HepG2 (cell line): Measurements from ENCODE around the gene INTS15. TPM values are rescaled to one million over a fixed set of nuclear protein-coding genes. Genes with fewer than 3 reads are reported as not detected.

ENCODE experiments used
- ATAC-seq: fragments of 200-7000 bp; cut with Tn5 transposase; 3 replicates; pipeline ENCODE4 v1.9.1; 2020; ENCODE audit warnings: mild to moderate bottlenecking, moderate library complexity
- BruUV-seq: library from RNA; stranded (reverse); fragments of 400-500 nt; replicated peaks from 2 replicates; lab custom pipeline; 2021; lab: Mats Ljungman, UMichigan
- CTCF ChIA-PET: fragments of 300-600 bp; formaldehyde crosslinking; extraction: SDS; loops from one replicate; lab custom pipeline; 2021; ENCODE audit warnings: low total read pairs, inconsistent platforms, low intra/inter-chr PET ratio; lab: Yijun Ruan, JAX
- POLR2A ChIA-PET: fragments of 350-600 bp; sonication (Branson Sonifier 250); formaldehyde crosslinking; loops from one replicate; lab custom pipeline; 2020; ENCODE audit warnings: antibody characterized with exemption, inconsistent platforms; lab: Yijun Ruan, JAX
- DNase-seq: peaks from one replicate; pipeline ENCODE4 v3.0.0-alpha.2; 2015; ENCODE audit warnings: low spot score
- FAIRE-seq: peaks from 3 replicates; lab custom pipeline; 2011; peaks lifted over from hg19 to GRCh38; lab: Jason Lieb, UNC
- H2AFZ ChIP-seq: one replicate; pipeline ENCODE4 v1.6.1; 2011; ENCODE audit warnings: low read length, inconsistent platforms
- H3K27ac ChIP-seq: fragments of 300-600 bp; 3 replicates; pipeline ENCODE4 v1.8.0; 2011; ENCODE audit warnings: mixed run types, mild to moderate bottlenecking, mixed read lengths, low read length, inconsistent platforms; ENCODE audit not compliant: insufficient read depth; ENCODE audit errors: extremely low read length
- H3K27me3 ChIP-seq, 2 experiments: fragments of 200-600 bp in 1 of 2; 2 replicates in 1 of 2; 3 replicates in 1 of 2; pipeline versions ENCODE4 v1.6.0 to v1.8.0; 2011; ENCODE audit warnings: low read length in 2 of 2, mild to moderate bottlenecking in 2 of 2, moderate library complexity in 2 of 2, inconsistent platforms in 1 of 2; ENCODE audit not compliant: insufficient read depth in 2 of 2, control insufficient read depth in 1 of 2
- H3K36me3 ChIP-seq, 2 experiments: fragments of 200-600 bp in 1 of 2; replicated peaks in 1 of 2; 2 replicates in 1 of 2; 3 replicates in 1 of 2; pipeline versions ENCODE4 v1.5.1 to v1.8.0; 2011; ENCODE audit warnings: low read length in 2 of 2, inconsistent platforms in 1 of 2; ENCODE audit not compliant: insufficient read depth in 2 of 2, control insufficient read depth in 1 of 2
- H3K4me1 ChIP-seq: 2 replicates; pipeline ENCODE4 v1.5.1; 2012; ENCODE audit warnings: low read length, inconsistent platforms; ENCODE audit not compliant: insufficient read depth
- H3K4me2 ChIP-seq: 2 replicates; pipeline ENCODE4 v1.6.0; 2011; ENCODE audit warnings: low read depth, low read length, inconsistent platforms
- H3K4me3 ChIP-seq, 3 experiments: fragments of 200-600 bp in 1 of 3; sonication (generic), shearing (Covaris generic) in 1 of 3; replicated peaks in 1 of 3; 2 replicates each; pipeline ENCODE4 v1.5.1; 2011 to 2016; ENCODE audit warnings: low read length in 3 of 3, inconsistent platforms in 2 of 3, low read depth in 2 of 3, mild to moderate bottlenecking in 2 of 3, control low read depth in 1 of 3, mixed read lengths in 1 of 3; ENCODE audit not compliant: insufficient read depth in 1 of 3
- H3K79me2 ChIP-seq: one replicate; pipeline ENCODE4 v1.6.1; 2011; ENCODE audit warnings: low read length, inconsistent platforms; ENCODE audit not compliant: insufficient read depth
- H3K9ac ChIP-seq: 2 replicates; pipeline ENCODE4 v1.6.0; 2011; ENCODE audit warnings: mild to moderate bottlenecking, low read depth, low read length, inconsistent platforms; ENCODE audit not compliant: insufficient read depth
- H3K9me3 ChIP-seq: 2 replicates; pipeline ENCODE4 v1.5.1; 2012; ENCODE audit warnings: mild to moderate bottlenecking, low read length
- H4K20me1 ChIP-seq: 2 replicates; pipeline ENCODE4 v1.6.0; 2011; ENCODE audit warnings: inconsistent platforms, mild to moderate bottlenecking, low read length, moderate library complexity; ENCODE audit not compliant: insufficient read depth
- GLI4 ChIP-seq: sonication (generic); formaldehyde crosslinking; IDR thresholded peaks from 2 replicates; pipeline ENCODE4 v1.5.1; 2020; ENCODE audit warnings: missing genetic modification reagents, mild to moderate bottlenecking, moderate library complexity, borderline replicate concordance
- JDP2 ChIP-seq: sonication (generic); formaldehyde crosslinking; IDR thresholded peaks from 2 replicates; pipeline ENCODE4 v1.8.1; 2022; ENCODE audit warnings: missing genetic modification reagents, borderline replicate concordance
- KAT2B ChIP-seq: fragments of 150-350 bp; IDR thresholded peaks from 2 replicates; pipeline ENCODE4 v1.6.1; 2014; ENCODE audit warnings: low read depth, low read length, borderline replicate concordance
- MBNL3 ChIP-seq: fragments of 250-450 bp; sonication (Bioruptor Pico); conservative IDR thresholded peaks from 2 replicates; pipeline ENCODE4 v1.8.0; 2022; ENCODE audit warnings: mild to moderate bottlenecking, inconsistent platforms
- MIXL1 ChIP-seq: IDR thresholded peaks from 2 replicates; pipeline ENCODE4 v1.6.1; 2016
- MNT ChIP-seq: fragments of 450-650 bp; IDR thresholded peaks from 2 replicates; pipeline ENCODE4 v1.6.1; 2016
- PLRG1 ChIP-seq: fragments of 450-650 bp; conservative IDR thresholded peaks from 2 replicates; pipeline ENCODE4 v1.6.1; 2016
- SRSF4 ChIP-seq: fragments of 200-400 bp; formaldehyde crosslinking; IDR thresholded peaks from one replicate; pipeline ENCODE4 v1.6.1; 2018; ENCODE audit warnings: mild to moderate bottlenecking, low read depth, low read length, moderate library complexity; ENCODE audit not compliant: poor library complexity, severe bottlenecking
- TAF1 ChIP-seq: sonication (generic); formaldehyde crosslinking; IDR thresholded peaks from 2 replicates; pipeline ENCODE4 v1.4.0; 2020; ENCODE audit warnings: missing genetic modification reagents
- ZNF460 ChIP-seq: sonication (generic); formaldehyde crosslinking; IDR thresholded peaks from 2 replicates; pipeline ENCODE4 v1.5.1; 2020; ENCODE audit warnings: missing genetic modification reagents, mild to moderate bottlenecking, borderline replicate concordance
- ZNF674 ChIP-seq: sonication (generic); formaldehyde crosslinking; IDR thresholded peaks from 2 replicates; pipeline ENCODE4 v1.5.0; 2020; ENCODE audit warnings: low read depth, mild to moderate bottlenecking, missing genetic modification reagents
- ZNF790 ChIP-seq: sonication (generic); formaldehyde crosslinking; IDR thresholded peaks from 2 replicates; pipeline ENCODE4 v1.8.0; 2022; ENCODE audit warnings: missing genetic modification reagents, mild to moderate bottlenecking, borderline replicate concordance
- whole genome bisulfite sequencing: methylation state at CpG from one replicate; pipeline ENCODE4 v1.1.6; 2017; ENCODE audit warnings: low lambda C conversion rate; 5-methylcytosine and 5-hydroxymethylcytosine counted together
- in situ Hi-C: cut with HindIII; loops from 2 replicates; pipeline ENCODE4 v1.10.0; 2017; ENCODE audit warnings: low pct_unique_long_range_greater_than_20kb; ENCODE audit not compliant: extremely low pct_ligation_motif_present
- intact Hi-C: fragments of 100-400 bp; cut with micrococcal nuclease; formaldehyde crosslinking; loops from one replicate; pipeline ENCODE4 v1.10.0; 2022; ENCODE audit not compliant: unreplicated experiment
- polyA plus RNA-seq, 8 experiments: library from polyadenylated mRNA; depleted of rRNA in 3 of 8; stranded (reverse) in 7 of 8; unstranded in 1 of 8; fragments of >200 nt; fragmentation: Illumina TruSeq in 4 of 8; extraction: Trizol in 4 of 8; gene quantifications; 2 replicates each; pipeline versions ENCODE4 v1.2.1 to v1.2.3, GENCODE V29; 2011 to 2016; ENCODE audit warnings: low read depth in 4 of 8, missing spikeins in 1 of 8, mixed read lengths in 1 of 8; ENCODE audit not compliant: insufficient read depth in 1 of 8
- total RNA-seq, 5 experiments: library from RNA; depleted of rRNA; stranded (reverse); fragments of >200 nt; fragmentation: Illumina TruSeq; extraction: Trizol; gene quantifications; 2 replicates each; pipeline ENCODE4 v1.2.3, GENCODE V29; 2016; ENCODE audit warnings: low read depth in 1 of 5
- TF ChIP-seq, protein P1 (sequence below): sonication (generic); formaldehyde crosslinking; IDR thresholded peaks from 2 replicates; pipeline ENCODE4 v1.5.0; 2020; ENCODE audit warnings: mild to moderate bottlenecking, missing genetic modification reagents, borderline replicate concordance
- TF ChIP-seq, protein P2 (sequence below): sonication (generic); formaldehyde crosslinking; IDR thresholded peaks from 2 replicates; pipeline ENCODE4 v1.5.0; 2020; ENCODE audit warnings: missing genetic modification reagents
- TF ChIP-seq, protein P3 (sequence below): sonication (generic); formaldehyde crosslinking; conservative IDR thresholded peaks from 2 replicates; pipeline ENCODE4 v1.4.0; 2020; ENCODE audit warnings: missing genetic modification reagents

The INTS15 gene
- total and polyA plus RNA-seq, 2 of the 13 experiments (the other 11 are each of a cell fraction or from before 2014, with no cell fraction given), result 16.3 to 25.7 TPM

DNA sequence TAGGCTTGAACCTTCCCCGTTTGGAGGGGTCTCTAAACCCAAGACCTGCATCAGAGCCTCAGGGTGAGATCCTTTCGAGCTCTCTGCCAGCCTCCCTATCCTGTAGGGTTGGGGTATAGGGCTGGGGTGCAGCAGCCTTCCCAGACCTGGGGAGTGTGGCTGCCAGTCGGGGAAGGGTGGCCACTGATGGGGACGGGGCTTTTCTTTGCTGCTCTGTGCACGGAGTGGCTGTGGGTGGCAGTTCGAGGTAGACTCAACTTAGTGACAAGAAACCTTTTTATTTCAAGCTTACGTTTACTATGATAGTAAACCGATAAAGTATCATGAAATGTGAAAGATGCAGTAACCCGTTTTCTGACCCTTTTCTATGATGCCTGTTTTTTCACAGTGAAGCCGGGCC, 60.3 kb downstream of the INTS15 start (continued):
- TF ChIP-seq, protein P1, sequence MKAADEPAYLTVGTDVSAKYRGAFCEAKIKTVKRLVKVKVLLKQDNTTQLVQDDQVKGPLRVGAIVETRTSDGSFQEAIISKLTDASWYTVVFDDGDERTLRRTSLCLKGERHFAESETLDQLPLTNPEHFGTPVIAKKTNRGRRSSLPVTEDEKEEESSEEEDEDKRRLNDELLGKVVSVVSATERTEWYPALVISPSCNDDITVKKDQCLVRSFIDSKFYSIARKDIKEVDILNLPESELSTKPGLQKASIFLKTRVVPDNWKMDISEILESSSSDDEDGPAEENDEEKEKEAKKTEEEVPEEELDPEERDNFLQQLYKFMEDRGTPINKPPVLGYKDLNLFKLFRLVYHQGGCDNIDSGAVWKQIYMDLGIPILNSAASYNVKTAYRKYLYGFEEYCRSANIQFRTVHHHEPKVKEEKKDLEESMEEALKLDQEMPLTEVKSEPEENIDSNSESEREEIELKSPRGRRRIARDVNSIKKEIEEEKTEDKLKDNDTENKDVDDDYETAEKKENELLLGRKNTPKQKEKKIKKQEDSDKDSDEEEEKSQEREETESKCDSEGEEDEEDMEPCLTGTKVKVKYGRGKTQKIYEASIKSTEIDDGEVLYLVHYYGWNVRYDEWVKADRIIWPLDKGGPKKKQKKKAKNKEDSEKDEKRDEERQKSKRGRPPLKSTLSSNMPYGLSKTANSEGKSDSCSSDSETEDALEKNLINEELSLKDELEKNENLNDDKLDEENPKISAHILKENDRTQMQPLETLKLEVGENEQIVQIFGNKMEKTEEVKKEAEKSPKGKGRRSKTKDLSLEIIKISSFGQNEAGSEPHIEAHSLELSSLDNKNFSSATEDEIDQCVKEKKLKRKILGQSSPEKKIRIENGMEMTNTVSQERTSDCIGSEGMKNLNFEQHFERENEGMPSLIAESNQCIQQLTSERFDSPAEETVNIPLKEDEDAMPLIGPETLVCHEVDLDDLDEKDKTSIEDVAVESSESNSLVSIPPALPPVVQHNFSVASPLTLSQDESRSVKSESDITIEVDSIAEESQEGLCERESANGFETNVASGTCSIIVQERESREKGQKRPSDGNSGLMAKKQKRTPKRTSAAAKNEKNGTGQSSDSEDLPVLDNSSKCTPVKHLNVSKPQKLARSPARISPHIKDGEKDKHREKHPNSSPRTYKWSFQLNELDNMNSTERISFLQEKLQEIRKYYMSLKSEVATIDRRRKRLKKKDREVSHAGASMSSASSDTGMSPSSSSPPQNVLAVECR (CRISPR knock-in tag), result no peak
- TF ChIP-seq TAF1 (no peak), ZNF790 (CRISPR knock-in tag) (no peak)

- no peak for DNase-seq
- H3K9me3 ChIP-seq, result no peaks in the 10 kb centered on the region
- FAIRE-seq, result no peak
- ChIA-PET POLR2A (no interaction called here), CTCF (no interaction called here)
- BruUV-seq, result no TSS peak
- no peak overlapping the region for H2AFZ ChIP-seq
- intact Hi-C loops, result no loop called here
- no peak for ATAC-seq
- no peak overlapping the region for H3K27ac ChIP-seq
- H3K4me3 ChIP-seq, result no peak overlapping the region
- WGBS, result 99% methylated on average over 7 of the region's 12 CpGs
- no peaks in the 10 kb centered on the region for H3K79me2 ChIP-seq
- peaks cover 6 to 25% of the 10 kb centered on the region in 2 experiments; a peak in 3 of 5 replicates for H3K36me3 ChIP-seq
- H4K20me1 ChIP-seq, result no peaks in the 10 kb centered on the region
- no peaks in the 10 kb centered on the region for H3K4me1 ChIP-seq
- no peaks in the 10 kb centered on the region for H3K27me3 ChIP-seq
- no peak overlapping the region for H3K4me2 ChIP-seq
- in situ Hi-C loops, result no loop called here
- no peak overlapping the region for H3K9ac ChIP-seq
- TF ChIP-seq MIXL1 (CRISPR knock-in tag) (no peak), GLI4 (CRISPR knock-in tag) (no peak), MBNL3 (no peak), PLRG1 (no peak), JDP2 (CRISPR knock-in tag) (no peak), ZNF674 (CRISPR knock-in tag) (no peak), MNT (no peak), SRSF4 (no peak), KAT2B (no peak), ZNF460 (no peak)
- TF ChIP-seq, protein P2, sequence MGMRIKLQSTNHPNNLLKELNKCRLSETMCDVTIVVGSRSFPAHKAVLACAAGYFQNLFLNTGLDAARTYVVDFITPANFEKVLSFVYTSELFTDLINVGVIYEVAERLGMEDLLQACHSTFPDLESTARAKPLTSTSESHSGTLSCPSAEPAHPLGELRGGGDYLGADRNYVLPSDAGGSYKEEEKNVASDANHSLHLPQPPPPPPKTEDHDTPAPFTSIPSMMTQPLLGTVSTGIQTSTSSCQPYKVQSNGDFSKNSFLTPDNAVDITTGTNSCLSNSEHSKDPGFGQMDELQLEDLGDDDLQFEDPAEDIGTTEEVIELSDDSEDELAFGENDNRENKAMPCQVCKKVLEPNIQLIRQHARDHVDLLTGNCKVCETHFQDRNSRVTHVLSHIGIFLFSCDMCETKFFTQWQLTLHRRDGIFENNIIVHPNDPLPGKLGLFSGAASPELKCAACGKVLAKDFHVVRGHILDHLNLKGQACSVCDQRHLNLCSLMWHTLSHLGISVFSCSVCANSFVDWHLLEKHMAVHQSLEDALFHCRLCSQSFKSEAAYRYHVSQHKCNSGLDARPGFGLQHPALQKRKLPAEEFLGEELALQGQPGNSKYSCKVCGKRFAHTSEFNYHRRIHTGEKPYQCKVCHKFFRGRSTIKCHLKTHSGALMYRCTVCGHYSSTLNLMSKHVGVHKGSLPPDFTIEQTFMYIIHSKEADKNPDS, result no peak
- TF ChIP-seq, protein P3, sequence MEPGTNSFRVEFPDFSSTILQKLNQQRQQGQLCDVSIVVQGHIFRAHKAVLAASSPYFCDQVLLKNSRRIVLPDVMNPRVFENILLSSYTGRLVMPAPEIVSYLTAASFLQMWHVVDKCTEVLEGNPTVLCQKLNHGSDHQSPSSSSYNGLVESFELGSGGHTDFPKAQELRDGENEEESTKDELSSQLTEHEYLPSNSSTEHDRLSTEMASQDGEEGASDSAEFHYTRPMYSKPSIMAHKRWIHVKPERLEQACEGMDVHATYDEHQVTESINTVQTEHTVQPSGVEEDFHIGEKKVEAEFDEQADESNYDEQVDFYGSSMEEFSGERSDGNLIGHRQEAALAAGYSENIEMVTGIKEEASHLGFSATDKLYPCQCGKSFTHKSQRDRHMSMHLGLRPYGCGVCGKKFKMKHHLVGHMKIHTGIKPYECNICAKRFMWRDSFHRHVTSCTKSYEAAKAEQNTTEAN (CRISPR knock-in tag), result no peak
Measured at GRCh38 chr7:6650521-6651011, 60.7 kb downstream of the INTS15 start.
